Omental fat pad (tissue), 4 donors: ENCODE results near the gene SNRNP40. TPM values are rescaled to one million over a fixed set of nuclear protein-coding genes. Genes with fewer than 3 reads are reported as not detected.

Experiments used
- ATAC-seq: fragments of 150-250 bp; one replicate; pipeline ENCODE4 v1.9.1; 2016; ENCODE audit warnings: mild to moderate bottlenecking, moderate library complexity; ENCODE audit not compliant: low FRiP score
- DNase-seq: peaks from one replicate; pipeline ENCODE4 v3.0.0-alpha.2; 2019; ENCODE audit warnings: low spot score
- CTCF ChIP-seq, 3 donors: fragments of 450-650 bp; IDR thresholded peaks; one replicate each; pipeline ENCODE4 v1.5.1; 2016 to 2017; ENCODE audit warnings: antibody characterized with exemption in 3 of 3, mild to moderate bottlenecking in 3 of 3, moderate library complexity in 2 of 3
- total RNA-seq, 4 donors: library from RNA; depleted of rRNA; stranded (reverse); fragments of >200 nt; gene quantifications; one replicate each; pipeline ENCODE4 v1.1.0, GENCODE V29; 2016

SNRNP40 gene
- total RNA-seq, 4 donors from 2014 or later = 32.5 to 53.2 (median 42.0) TPM

GRCh38 chr1:31234123-31234708, 62.4 kb downstream of the SNRNP40 start:
- ATAC-seq (no peak), DNase-seq (no peak)
- no peak for TF ChIP-seq CTCF (IDR thresholded peaks at IDR 0.05)

- TF ChIP-seq CTCF (IDR thresholded peaks at IDR 0.05) = no peak
- ATAC-seq (no peak), DNase-seq (no peak)
Observed at GRCh38 chr1:31232689-31233088, 63.9 kb downstream of the SNRNP40 start.

GRCh38 chr1:31231802-31232201, 64.8 kb downstream of the SNRNP40 start:
- no peak for ATAC-seq
- no peak for DNase-seq
- TF ChIP-seq CTCF (IDR thresholded peaks at IDR 0.05) = no peak

GRCh38 chr1:31230378-31230777, 66.2 kb downstream of the SNRNP40 start:
- TF ChIP-seq CTCF (IDR thresholded peaks at IDR 0.05) = no peak
- DNase-seq (no peak), ATAC-seq (no peak)

GRCh38 chr1:31228986-31229385, 67.6 kb downstream of the SNRNP40 start:
- TF ChIP-seq CTCF (IDR thresholded peaks at IDR 0.05) = no peak

GRCh38 chr1:31227891-31228568, 68.6 kb downstream of the SNRNP40 start:
- ATAC-seq = no peak
- no peak for TF ChIP-seq CTCF (IDR thresholded peaks at IDR 0.05)
- DNase-seq = no peak

More at GRCh38 chr1:31228986-31229385, 67.6 kb downstream of the SNRNP40 start:
- ATAC-seq (no peak), DNase-seq (no peak)

- ATAC-seq = no peak
- TF ChIP-seq CTCF (IDR thresholded peaks at IDR 0.05) = no peak
- DNase-seq = no peak
Observed at GRCh38 chr1:31224068-31224467, 72.5 kb downstream of the SNRNP40 start.
